Glomerular endothelial cell (primary cell): ENCODE measurements around the gene SGK1. TPM values are rescaled to one million over a fixed set of nuclear protein-coding genes. Genes with fewer than 3 reads are reported as not detected.

ENCODE experiments used
- DNase-seq: peaks from one replicate; pipeline ENCODE4 v3.0.0-alpha.2; 2011; ENCODE audit warnings: low read depth, low spot score; ENCODE audit errors: extremely low read depth
- total RNA-seq: library from RNA; depleted of rRNA; stranded (reverse); fragments of >200 nt; gene quantifications from 2 replicates; pipeline ENCODE4 v1.2.3, GENCODE V29; 2015

Gene SGK1
- total RNA-seq, 1 donor from 2014 or later = 90.3 TPM

DNA sequence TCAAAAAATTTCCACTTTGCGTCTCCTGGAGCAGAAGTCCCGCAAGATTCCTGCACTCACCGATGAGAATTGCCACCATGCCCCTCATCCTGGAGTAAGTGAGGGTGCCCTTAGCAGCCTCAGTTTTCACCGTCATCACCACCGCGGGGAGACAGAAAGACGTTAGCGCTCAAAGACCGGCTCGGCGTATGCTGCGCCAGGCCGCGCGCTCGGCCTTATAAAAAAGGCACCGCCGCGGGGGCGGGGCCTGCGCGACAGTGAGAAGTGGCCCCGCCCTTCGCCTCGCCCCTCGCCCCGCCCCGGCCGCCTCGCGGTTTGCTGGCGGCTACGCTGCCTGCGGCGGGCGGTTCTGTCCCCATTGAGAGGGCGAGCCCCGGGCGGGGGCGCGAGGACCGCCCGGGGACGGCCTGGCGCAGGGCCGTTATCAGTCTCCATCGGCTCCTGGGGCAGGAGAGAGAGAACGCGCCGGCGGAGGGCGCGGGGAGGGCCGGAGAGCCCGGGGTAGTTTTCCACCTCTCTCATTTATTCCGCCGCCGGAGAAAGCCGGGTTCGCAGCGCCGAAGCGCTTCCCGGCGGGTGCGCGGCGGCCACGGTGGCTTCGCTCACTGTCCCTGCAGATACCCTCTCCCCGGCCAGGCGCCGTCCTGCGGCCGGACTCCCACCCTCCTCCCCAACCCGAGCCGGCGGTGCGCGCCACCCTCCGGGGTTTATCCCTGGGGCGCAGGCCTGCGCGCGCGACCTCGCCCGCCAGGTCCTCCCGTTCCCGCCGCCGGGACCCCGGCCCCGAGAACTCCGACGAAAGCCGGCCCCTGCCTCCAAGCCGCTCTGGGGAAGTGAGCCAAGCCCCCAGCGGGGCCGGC is 143.0 kb downstream of the SGK1 start:
- no peak for DNase-seq

DNA sequence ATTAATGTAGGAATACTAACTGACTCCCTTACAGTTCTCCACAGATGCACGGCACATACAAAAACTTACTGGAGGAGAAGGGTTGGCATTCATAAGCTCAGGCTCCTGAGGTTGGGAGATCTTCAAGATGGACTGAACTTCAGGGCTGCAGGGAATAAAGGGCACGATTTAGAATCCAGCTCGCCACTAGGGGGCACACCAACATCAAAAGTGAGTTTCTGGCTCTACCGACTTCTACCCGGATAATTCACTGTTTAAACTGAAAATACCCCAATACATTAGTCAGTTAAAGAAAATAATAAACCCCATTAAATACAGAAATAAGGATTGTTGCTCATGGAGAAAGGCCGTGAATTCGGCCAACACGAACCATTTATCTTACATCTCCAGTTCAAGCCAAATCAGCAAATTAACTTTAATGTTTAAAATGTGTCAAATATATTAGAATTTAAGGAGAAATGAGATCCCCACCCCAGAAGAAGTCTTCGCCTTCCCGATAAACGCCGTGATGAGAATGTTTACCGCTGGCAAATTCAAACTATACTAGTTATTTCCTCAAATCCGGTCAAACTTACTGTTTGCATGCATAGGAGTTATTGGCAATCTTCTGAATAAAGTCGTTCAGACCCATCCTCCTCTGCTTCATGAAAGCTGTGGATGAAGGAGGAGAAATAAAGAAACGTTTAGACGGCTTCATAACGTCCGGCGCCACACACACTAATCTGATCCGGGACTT is 143.8 kb downstream of the SGK1 start:
- DNase-seq = no peak

DNA sequence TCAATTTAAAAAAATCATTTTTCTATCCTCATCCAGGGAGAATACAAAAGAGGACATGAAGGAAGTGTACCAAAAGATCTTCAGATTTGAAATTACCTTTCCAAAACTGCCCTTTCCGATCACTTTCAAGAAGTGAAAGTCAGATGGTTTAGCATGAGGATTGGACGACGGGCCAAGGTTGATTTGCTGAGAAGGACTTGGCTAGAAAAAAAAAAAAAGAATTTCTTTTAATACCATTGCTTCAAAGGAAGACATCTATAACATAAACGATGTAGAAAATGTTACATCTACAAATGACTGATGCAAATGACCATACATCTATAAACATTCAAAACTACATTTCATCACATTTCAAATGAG is 144.6 kb downstream of the SGK1 start:
- DNase-seq = no peak

DNA sequence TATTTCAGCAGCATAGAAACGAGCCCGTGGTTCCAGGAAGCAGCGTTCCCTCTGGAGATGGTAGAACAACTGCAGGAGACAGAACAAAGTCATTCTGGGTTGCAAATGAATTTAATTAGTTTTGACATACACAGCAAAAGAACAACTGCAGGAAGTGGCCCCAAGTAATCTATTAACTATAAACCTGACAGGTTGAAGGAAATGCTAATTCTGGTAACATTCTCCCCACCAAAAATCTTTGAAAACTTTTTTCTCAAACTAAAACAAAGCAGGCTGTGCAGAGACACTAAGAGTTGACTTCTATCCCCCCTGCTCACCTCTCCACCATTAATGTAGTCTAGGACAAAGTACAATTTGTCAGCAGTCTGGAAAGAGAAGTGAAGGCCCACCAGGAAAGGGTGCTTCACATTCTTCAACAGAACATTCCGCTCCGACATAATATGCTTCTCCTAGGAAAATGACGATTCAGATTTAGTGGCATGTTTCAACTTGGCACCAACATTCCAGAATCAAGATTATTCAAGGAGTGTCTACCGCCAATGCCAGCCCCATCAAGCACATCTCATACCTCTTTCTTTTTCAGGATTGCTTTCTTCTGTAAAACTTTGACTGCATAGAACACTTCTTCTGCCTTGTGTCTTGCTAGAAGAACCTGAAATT is 145.1 kb downstream of the SGK1 start:
- no peak for DNase-seq

DNA sequence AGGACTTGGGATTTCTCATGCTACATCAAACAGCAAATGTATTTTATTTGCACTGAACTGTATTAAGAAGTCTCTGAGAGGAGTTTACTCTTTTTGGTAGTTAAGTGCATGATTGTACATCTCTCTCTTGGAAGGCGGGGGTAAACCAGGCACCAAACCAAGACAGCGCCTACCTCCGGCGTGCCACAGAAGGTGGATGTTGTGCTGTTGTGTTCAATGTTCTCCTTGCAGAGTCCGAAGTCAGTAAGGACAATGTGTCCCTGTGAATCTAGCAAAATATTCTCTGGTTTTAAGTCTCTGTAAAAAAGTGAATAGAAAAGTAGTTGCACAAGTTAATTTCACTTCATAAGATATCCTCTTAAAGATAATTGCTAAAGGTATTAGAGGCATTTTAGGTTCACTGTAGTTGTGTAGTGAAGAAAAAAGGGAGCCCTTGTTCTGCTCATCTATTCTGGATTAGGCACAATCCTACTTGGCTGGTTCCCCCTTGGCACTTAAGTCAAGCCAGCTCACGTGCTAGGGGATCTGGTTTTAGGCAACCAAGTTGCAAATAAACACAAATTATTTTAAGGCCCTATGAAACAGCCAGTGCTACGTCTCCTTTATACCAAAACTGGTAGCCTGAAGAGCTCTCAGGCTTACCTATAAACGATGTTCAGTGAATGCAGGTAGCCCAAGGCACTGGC is 145.7 kb downstream of the SGK1 start:
- no peak for DNase-seq

DNA sequence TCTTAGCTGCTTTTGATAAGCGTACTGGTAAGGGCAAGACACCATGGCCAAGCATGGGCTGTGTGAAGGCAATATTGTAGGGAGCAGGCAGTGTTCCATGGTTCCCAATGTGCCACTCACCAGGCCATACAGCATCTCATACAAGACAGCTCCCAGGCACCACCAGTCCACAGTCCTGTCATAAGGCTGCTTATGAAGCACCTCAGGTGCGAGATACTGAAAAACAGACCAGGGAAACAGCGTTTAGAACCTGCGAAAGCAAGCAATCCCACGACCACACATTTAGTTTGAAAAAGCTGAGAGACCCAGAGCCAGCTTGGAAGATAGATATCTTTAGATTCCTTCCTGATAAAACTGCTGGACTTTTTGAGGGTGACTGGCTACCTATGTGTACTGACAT is 146.4 kb downstream of the SGK1 start:
- DNase-seq = no peak

DNA sequence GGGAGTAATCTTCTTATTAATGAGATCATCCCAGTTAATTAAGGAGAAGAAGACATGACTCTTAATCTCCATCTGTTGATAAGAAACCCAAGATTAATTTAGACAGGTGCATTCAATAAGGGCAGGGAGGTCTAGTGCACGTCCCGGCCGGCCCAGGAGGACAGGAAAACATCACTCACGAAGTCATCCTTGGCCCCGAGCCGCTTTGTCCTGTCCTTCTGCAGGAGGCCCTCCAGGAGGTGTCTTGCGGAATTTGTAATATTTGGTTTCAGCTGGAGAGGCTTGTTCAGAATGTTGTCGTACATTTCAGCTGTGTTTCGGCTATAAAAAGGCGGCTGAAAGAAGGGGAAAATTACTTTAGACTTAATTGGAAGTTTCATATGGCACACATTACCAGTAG is 147.1 kb downstream of the SGK1 start:
- DNase-seq = no peak

DNA sequence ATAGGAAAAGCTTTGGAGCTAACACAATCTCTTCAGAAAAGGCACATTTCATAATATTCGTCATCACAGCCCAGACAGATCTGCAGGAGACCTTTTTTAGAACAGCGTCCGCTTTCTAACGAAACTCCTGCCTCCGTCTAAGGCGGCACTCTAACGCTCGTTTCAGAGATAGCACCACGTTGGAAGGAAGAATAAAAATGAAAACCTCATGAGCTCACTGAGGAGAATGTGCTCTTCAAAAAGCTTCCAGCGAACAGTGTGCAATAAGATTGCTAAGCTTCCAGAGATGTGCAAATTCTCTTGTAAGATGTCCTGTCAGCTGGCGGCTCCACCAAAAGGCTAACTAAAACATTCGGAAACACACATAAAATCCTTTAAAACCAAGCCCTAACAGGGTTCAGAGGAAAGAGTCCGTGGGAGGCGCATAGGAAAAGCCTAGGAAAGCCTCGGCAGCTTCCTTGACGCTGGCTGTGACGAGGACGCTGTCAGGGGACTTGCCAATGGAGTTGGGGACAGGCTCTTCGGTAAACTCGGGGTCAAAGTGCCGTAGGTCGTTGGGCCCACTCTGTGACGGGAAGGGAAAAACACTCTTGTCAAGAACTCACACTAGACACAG is 147.9 kb downstream of the SGK1 start:
- DNase-seq = no peak

DNA sequence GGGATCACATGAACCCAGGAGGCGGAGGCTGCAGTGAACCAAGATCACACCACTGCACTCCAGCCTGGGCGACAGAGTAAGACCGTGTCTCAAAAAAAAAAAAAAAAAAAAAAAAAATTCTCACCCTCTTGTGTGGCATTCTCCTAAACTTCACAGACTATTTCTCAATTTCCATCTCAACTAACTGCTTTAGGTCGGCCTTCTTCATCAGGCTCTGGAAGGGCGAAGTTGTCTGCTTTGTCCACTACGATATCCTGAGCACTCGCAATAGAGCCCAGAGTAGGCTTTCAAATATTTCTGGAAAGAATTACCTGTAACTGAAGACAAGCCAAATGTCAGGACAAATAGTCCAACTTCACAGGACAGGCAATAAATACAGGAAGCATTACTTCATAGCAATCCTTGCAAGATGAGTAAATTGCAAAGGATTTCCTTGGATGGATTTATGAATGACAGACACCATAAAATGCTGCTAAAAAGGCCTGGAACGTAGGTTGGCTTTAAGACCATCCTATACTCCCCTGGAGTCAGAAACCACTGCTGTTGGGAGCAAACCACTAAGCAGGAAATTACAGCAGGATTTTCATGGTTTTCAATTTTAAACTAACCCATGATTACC is 149.2 kb downstream of the SGK1 start:
- DNase-seq = no peak

DNA sequence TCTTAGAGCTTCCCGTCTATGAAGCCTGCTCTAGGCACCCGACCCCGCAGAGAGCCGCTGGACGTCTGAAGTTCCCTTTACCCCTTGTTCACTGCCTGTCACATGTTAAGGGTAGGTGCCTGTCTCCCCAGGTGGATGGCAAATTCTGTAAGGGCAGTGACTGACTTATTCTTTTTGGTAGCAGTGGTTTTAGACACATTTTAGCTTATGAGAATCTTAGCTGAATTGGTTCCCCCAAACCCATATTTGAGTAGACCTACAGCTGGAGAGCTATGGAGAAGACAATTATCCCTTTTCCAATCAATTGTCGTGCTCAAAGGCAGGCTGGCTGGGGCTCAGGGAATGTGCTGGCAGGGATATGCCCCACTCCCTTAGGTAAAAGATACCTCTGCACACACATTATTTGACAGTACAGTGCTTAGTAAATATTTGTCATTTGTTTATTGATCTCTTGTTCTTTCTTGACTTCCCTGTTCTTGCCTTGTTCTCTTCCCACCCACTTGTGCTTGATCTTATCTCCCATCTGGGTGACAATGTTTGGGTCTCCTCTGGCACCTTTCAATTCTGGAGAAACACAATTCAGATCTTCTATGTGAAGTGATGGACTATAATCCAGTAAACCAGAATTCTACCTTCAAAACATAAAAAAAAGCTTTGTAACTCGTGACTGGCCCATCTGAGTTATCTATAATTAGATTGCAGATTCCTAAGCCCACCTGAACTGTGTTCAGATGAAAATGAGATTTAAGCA is 151.2 kb downstream of the SGK1 start:
- no peak for DNase-seq

DNA sequence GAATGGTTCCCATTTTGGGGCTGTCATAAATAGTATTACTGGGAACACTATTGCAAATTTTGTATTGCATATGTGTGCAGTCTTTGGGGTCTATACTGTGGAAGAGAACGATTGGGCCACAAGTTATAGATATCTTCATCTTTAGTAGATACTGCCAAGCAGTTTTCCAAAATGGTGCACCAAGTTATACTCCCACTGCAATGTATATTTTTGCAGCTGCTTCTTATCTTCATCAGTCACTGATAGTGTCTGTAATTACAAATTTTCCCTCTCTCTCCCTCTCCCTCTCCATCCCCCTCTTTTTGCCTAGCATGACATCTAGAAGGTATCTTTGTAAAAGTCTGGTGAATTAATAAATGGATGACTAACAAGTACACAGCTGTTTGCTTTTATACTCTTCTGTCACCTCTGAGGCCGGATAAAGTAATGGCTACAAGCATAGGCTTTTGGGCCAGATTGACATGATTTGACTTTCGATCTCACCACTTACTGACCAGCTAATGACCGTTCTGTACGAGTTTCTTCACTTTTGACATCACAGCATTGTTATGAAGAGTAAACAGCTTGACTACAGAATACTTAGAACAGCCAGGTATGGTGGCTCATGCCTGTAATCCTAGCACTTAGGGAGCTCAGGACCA is 152.2 kb downstream of the SGK1 start:
- no peak for DNase-seq

DNA sequence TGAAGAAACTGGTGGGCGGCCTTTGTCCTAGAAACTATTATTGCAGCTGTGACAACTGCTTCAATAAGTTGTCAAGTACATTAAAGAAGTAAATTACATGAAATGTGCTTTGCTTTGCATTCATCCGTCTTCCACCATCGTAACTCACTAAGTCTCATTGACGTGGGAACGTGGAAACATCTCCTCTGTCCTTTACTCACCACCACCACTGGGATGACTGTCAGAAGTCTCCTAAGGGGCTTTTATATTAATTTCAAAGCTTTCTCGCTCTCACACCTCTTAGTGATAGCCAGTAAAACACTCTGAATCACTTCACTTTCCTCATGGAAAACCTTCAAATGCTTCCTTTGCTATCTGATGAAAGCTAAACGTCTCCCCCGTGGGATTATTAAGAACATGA is 153.6 kb downstream of the SGK1 start:
- no peak for DNase-seq

DNA sequence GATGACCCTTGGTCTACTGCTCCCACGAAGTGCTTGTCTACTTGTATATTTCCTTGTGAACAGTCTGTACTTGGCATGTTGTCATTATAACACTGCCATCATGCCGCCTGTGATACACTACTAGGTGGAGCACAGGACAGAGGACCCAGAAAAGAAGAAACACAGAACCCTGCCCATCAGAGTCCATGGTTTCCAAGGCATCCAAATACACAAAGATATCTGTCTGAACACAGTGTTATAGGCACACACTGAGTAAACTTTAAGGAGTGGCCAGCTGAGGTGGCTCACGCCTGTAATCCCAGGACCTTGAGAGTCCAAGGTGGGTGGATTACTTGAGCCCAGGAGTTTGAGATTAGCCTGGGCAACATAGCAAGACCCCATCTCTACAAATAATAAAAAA is 155.0 kb downstream of the SGK1 start:
- DNase-seq = no peak

DNA sequence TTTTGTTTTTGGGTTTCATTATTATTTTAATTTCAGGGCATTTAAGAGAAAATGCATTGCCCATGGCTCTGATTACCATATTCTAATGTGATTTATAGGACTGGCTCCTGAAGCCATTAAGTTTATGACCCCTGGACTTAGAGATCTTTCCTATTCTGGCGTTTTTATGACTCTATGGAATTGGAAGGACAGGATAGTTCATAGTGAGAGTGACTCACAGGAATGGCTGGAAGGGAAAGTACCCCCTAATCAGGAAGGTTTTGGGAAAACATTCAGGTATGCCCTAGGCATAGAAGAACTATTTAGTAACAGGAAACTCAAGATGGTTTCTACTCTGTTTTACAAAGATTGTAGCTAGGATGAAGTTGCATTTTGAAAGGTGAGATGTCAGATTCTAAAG is 156.9 kb downstream of the SGK1 start:
- DNase-seq = no peak

DNA sequence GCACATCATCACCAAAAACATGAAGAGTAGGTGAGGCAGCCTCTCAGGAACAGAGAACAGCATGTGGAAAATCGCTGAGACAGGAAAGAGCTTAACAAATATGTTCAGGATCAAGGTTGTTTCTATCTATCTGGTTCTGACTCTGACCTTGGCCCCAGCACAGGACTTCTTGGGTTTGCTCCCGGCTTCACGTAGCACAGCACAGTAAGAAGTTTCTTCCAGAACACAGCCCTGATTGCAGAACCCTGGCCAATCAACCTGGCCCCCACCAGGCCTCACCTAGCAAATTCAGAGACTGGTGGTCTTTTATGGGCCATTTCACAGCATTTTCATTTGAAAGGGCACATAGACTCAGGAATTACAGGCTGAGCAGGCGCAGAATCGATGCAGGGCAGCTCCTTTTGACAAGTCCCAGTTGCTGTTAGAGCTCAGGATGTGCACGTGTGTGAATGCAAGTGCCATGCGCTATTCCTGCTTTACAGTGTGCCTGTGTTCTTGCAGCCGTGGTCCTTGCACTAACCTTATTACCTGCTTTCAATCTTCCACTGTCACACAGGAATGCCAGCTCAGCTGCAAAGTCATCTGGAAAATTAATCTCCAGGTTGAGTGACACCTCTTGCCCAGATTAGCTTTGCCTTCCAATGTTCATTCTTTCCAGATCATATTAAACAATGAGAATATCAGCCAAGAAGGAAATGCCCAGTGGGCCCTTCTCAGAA is 165.0 kb downstream of the SGK1 start:
- no peak for DNase-seq

DNA sequence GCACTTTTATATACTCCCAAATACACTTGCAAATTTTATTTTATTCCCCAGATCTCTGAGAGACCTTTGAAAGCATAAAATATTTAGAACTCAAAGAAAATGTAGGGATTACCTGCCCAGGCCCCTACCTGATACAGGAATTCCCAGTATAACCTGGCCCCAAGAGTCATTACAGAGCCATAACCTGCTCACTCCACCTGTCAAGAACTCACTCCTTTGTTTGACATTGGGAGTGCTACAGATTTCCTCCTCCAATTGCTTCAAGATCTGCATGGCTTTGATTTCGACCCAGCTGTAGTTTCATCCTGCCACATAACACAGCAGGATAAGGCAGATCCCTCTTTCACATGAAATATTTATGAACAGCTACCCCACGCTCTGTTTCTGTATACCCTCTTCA is 169.3 kb downstream of the SGK1 start:
- DNase-seq = no peak

DNA sequence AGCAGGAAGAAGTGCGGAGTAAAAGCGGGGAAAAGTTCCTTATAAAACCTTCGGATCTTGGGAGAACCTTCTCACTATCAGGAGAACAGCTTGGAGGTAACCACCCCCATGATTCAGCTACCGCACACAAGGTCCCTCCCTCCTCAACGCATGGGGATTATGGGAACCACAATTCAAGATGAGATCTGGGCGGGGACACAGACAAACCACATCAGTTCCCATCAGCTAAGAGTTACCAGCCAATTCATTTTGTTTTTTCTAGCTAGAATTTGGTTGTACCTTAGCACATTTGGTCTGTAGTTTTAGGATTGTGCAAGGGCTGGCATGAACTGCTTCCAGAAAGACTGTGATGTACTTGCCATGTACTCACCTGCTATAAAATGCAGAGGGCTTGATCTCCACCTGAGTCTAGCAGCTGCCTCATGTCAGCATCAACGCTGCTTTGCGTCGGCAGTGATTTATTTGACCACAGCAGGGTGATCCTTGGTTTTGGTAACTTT is 170.8 kb downstream of the SGK1 start:
- DNase-seq = no peak

DNA sequence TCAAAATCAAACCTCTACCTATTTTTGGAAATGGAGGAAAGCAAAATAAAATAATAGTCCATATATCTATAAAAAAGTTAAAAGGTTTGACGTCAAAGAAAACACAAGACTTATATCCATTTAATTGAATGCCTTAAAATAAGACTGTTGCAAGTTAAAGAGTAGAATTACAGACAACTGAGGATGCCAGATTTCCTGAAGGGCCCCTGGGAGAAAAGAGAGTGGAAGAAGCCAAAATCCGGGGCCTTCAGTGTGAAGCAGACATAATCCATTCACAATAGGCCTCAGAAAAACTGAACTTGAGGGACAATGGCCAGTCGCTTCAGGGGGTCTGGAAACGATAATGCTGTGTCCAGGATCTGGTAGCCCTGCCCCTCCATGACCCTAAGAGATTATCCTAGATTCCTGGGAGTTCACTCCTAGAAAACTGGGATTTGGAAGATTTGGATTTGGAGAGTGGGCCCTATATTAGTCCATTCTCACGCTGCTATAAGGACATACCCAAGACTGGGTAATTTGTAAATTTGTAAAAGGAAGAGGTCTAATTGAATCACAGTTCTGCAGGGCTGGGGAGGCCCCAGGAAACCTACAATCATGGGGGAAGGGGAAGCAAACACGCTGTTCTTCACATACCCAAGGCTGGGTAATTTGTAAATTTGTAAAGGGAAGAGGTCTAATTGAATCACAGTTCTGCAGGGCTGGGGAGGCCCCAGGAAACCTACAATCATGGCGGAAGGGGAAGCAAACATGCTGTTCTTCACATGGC is 171.5 kb downstream of the SGK1 start:
- DNase-seq = no peak
